ENCODE measurements around the gene LRRFIP1. TPM values are rescaled to one million over a fixed set of nuclear protein-coding genes. Genes with fewer than 3 reads are reported as not detected.

LRRFIP1 gene
- total RNA-seq, 2 donors from 2014 or later = 125 to 203 TPM

- Mint-ChIP-seq H3K27ac (no peak overlapping the region), H3K36me3 (no peaks in the 10 kb centered on the region), H3K4me1 (ENCODE audit: low read depth in 2 of 2) (no peaks in the 10 kb centered on the region), H3K4me3 (no peak overlapping the region), H3K27me3 (peaks cover 0 to 3% of the 10 kb centered on the region in 2 donors), H3K9me3 (no peaks in the 10 kb centered on the region)
- DNase-seq (ENCODE audit: low spot score) (no peak), ATAC-seq (no peak)
Measured at GRCh38 chr2:237820421-237820820, 193.0 kb downstream of the LRRFIP1 start.

- H3K4me3 Mint-ChIP-seq = no peak overlapping the region
- no peak overlapping the region for H3K27ac Mint-ChIP-seq
- DNase-seq (ENCODE audit: low spot score) = no peak
- no peaks in the 10 kb centered on the region for H3K9me3 Mint-ChIP-seq
- H3K36me3 Mint-ChIP-seq = no peaks in the 10 kb centered on the region
- H3K4me1 Mint-ChIP-seq (ENCODE audit: low read depth in 2 of 2) = no peaks in the 10 kb centered on the region
- no peak for ATAC-seq
- H3K27me3 Mint-ChIP-seq = peaks cover 0 to 6% of the 10 kb centered on the region in 2 donors
Measured at GRCh38 chr2:237823544-237823943, 196.2 kb downstream of the LRRFIP1 start.

GRCh38 chr2:237824085-237824484 lies 196.7 kb downstream of the LRRFIP1 start:
- Mint-ChIP-seq H3K9me3 (no peaks in the 10 kb centered on the region), H3K36me3 (no peaks in the 10 kb centered on the region), H3K4me1 (ENCODE audit: low read depth in 2 of 2) (no peaks in the 10 kb centered on the region), H3K27ac (no peak overlapping the region), H3K4me3 (no peak overlapping the region), H3K27me3 (peaks cover 0 to 5% of the 10 kb centered on the region in 2 donors)
- DNase-seq (ENCODE audit: low spot score) (no peak), ATAC-seq (no peak)

GRCh38 chr2:237827421-237827987 lies 200.1 kb downstream of the LRRFIP1 start:
- H3K9me3 Mint-ChIP-seq = no peaks in the 10 kb centered on the region
- H3K27me3 Mint-ChIP-seq = peaks cover 0 to 3% of the 10 kb centered on the region in 2 donors
- no peaks in the 10 kb centered on the region for H3K4me1 Mint-ChIP-seq (ENCODE audit: low read depth in 2 of 2)
- ATAC-seq (no peak), DNase-seq (ENCODE audit: low spot score) (no peak)
- no peaks in the 10 kb centered on the region for H3K36me3 Mint-ChIP-seq
- H3K4me3 Mint-ChIP-seq = no peak overlapping the region
- H3K27ac Mint-ChIP-seq = no peak overlapping the region

Other genes starting within 250 kb of the LRRFIP1 start
- under 1 TPM in 1 of 2 donors, not detected in 1; 0.11 TPM for gene COL6A3, start 213.4 kb upstream of the LRRFIP1 start, total RNA-seq
- not detected for gene MLPH, start 140.3 kb upstream of the LRRFIP1 start, total RNA-seq
- not detected for gene PRLH, start 61.0 kb upstream of the LRRFIP1 start, total RNA-seq
- gene RAB17, start 36.9 kb upstream of the LRRFIP1 start, total RNA-seq = not detected
- 1 to 10 TPM in 1 of 2 donors, under 1 TPM in 1; 0.45 to 3.2 TPM for gene RBM44, start 171.2 kb downstream of the LRRFIP1 start, total RNA-seq
- 1 to 10 TPM; 1.5 to 7.4 TPM for gene RAMP1, start 232.0 kb downstream of the LRRFIP1 start, total RNA-seq